NT2/D1 (cell line): ENCODE results near the gene AQP2.

Experiments used
- SUZ12 ChIP-seq: IDR thresholded peaks from 2 replicates; pipeline ENCODE4 v1.6.1; 2011; ENCODE audit not compliant: insufficient read length, insufficient read depth; ENCODE audit errors: extremely low read depth
- YY1 ChIP-seq: IDR thresholded peaks from 2 replicates; pipeline ENCODE4 v1.6.1; 2011; ENCODE audit not compliant: insufficient read length, insufficient read depth
- ZNF274 ChIP-seq: IDR thresholded peaks from 2 replicates; pipeline ENCODE4 v1.6.1; 2011; ENCODE audit warnings: mild to moderate bottlenecking, low read depth, low read length

DNA sequence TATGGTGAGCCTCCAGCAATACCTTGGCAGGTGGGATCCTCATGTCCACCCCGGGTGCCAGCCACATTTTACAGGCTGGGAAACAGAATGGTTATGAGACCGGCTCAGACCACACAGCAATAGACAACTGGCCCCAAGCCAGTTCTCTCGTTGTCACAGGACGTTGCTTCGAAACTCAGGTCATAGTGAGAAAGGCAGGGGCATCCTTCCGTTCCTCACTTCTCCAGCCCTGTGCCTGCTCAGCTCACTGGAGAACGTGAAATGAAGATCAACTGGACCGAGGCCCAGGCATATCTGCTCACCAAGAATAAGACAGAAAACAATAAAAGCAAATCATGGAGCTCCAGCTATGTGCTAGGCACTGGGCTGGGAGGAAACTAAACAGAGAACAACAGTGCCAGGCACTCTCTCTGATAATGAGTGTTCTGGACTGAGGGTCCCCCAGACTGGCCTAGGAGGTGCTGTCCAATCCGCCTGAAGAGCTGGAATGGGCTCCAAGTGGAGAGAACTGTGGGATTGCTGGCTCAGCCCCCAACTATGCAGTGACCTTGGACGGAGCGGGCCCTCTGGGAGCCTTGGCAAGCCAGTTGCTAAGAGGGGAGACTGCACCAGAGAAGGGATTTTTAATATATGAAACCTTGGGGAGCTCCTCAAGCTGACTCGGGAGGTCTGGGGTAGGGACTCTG lies 28.0 kb upstream of the AQP2 start:
- TF ChIP-seq YY1 = no peak
- no peak for TF ChIP-seq SUZ12
- TF ChIP-seq ZNF274 = no peak
